Measurements from ENCODE around the gene DHRS11.

Gene DHRS11

GRCh38 chr17:36616061-36617029, 24.7 kb downstream of the DHRS11 start:
- DNase-seq: no peak

- no peak for DNase-seq
Measured at GRCh38 chr17:36617773-36618172, 26.1 kb downstream of the DHRS11 start.

DNA sequence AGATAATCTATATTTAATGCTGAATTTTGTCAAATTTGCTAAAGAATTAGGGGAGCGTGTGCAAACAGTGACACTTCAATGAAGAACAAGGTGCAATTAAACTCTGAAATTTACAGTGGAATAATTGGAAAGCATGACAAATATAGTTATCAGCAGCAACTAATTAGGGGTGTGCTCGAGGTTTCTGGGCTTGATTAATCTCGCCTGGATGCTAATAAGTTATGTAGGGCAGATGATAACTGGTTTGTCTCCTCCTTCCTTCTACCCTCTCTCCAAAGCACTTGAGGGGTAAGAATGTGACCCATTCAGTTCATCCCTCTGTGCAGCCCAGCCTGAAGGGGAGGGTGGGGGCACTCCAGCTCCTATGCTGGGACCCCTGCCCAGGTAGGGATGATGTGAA, 31.6 kb downstream of the DHRS11 start:
- DNase-seq: no peak

DNA sequence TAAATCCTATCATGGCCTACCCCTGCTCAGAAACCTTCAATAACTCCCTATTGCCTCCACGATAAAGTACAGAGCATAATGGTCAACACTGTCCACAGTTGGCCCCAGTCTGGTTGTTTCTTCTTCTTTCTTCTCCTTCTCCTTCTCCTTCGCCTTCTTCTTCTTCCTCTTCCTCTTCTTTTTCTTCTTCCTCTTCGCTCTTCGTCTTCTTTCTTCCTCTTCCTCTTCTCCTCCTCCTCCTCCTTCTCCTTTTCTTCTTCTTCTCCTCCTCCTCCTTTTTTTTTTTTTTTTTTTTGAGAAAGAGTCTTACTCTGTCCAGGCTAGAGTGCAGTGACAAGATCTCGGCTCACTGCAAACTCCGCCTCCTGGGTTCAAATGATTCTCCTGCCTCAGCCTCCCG, 33.5 kb downstream of the DHRS11 start:
- DNase-seq: no peak

- DNase-seq: no peak
Measured at GRCh38 chr17:36627101-36627500, 35.4 kb downstream of the DHRS11 start.

DNA sequence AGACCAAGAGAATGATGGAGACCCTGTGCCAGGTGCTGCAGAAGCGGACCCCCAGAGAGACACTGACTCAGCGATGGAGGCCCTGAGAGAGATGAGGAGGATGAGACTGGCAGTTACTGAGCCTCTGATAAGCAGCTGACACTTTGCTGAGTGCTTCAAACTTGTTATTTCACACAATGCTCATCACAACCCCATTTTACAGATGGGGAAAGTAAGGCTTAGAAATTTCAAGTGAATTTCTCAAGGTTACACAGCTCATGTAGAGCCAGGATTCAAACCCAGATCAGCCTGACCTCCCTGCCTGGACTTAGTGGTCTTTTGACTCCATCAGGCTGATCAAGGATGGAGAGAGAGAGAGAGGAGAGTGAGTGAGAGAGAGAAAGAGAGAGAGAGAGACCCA, 36.9 kb downstream of the DHRS11 start:
- no peak for DNase-seq

- DNase-seq: peak; percentile 17
Measured at GRCh38 chr17:36629252-36629847, 37.7 kb downstream of the DHRS11 start.

DNA sequence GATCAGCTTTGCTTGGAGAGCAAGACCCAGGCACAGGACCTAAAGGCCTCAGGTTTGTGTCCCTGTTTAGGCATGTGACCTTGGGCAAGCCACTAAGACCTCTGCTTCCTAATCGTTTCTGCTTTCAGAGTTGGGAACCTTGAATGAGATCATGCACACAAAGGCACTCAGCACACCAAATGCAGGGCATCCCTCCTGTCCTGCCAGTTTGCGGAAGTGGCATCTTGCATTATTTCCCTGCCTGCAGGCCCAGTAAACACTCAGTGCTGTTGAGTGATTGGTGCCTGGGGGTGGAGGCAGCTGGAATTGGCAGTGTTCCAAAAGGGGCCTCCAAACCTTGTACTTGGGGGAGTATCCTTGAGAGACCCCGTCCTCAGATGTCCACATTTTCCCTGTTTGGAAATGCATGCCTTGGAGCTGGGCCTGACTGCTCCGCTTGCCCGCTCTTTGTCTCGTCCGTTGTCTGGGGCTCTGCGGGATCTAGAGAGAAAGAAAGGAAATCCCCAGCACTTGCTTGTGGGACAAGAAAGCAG, 38.4 kb downstream of the DHRS11 start:
- no peak for DNase-seq

GRCh38 chr17:36631022-36631421, 39.3 kb downstream of the DHRS11 start:
- DNase-seq: no peak

- no peak for DNase-seq
Measured at GRCh38 chr17:36632916-36633771, 41.5 kb downstream of the DHRS11 start.

- no peak for DNase-seq
Measured at GRCh38 chr17:36640346-36640745, 48.7 kb downstream of the DHRS11 start.

DNA sequence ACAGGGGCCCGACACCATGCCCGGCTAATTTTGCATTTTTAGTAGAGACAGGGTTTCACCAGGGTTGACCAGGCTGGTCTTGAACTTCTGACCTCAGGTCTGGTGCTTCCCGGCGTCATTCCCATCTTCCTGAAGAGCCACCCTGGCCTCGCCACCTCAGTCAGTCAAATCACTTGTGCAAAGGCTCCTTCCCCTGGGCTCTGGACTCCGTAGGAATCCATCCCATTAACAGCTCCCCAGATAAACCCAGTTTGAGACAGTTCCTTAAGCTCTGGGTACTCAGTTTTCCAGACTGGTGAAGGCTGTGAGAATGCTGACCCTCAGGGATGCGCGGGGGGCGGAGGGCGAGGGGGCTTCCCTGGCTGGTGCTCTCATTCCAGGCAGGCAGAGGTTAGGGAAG, 49.2 kb downstream of the DHRS11 start:
- no peak for DNase-seq

- DNase-seq: no peak
Measured at GRCh38 chr17:36641331-36641876, 49.7 kb downstream of the DHRS11 start.

- no peak for DNase-seq
Measured at GRCh38 chr17:36641877-36642845, 50.5 kb downstream of the DHRS11 start.

DNA sequence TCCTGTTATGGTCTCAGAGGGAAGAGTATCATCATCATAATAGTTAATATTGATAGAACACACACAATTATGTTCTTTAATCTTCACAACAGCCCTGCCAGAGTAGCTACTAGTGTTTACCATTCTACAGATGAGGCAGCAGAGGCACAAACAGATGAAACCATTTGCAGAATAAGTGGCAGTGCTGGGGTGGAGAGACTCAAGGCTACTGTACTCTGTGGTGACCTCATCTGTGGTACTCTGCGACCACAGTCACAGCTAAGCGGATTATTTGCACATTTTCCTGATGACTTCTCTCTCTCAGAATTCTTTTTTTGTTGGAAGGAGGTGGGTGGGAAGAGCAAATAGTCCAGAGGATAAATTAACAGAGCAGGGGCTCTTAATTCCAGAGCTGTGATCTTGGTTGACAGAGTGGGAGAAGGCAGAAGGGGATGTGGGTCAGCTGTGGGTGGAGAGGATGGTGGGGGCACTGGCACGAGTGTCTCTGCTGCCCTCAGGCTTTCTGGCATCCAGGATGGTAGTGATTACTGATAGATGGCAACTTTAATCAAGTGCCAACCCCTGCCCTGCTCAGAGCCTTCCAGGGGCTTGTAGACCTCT, 51.5 kb downstream of the DHRS11 start:
- DNase-seq: no peak

DNA sequence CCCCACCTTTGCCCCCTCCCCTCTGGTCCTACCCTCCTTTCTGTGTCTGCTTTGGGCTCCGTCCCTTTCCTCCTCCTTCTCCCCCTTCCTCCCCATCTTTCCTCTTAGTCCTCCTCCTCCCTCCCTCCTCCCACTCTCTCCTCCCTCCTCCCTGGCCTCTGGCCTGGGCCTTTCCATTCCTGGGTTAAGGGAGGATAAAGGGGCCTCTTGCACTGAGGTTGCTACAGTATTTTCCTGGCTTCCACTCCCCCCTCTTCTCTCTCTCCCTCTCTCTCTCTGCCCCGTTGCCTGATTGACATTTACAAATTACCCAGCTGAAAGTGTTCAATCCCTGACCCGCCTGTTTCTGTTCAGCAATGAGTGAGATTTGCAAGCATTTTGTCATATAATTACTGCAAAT, 53.7 kb downstream of the DHRS11 start:
- no peak for DNase-seq

DNA sequence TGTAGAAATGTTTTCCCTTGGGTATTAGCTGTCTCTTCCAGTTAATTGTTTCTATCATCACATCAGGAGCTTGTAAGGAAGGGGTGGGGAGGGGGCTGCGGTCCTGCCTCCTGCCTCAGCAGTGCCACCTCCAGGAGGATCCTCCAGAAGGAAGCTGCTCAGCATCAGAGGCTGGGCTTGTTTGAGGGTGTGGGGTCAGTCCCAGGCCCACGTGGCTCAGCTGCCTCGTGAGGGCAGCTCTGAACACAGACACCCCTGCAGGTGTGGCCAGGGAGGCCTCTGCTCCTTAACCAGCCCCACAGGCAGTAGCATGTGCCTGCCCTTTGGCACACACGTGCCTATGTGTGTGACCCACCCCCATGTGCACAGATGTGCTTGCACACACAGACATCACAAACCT, 56.0 kb downstream of the DHRS11 start:
- no peak for DNase-seq

DNA sequence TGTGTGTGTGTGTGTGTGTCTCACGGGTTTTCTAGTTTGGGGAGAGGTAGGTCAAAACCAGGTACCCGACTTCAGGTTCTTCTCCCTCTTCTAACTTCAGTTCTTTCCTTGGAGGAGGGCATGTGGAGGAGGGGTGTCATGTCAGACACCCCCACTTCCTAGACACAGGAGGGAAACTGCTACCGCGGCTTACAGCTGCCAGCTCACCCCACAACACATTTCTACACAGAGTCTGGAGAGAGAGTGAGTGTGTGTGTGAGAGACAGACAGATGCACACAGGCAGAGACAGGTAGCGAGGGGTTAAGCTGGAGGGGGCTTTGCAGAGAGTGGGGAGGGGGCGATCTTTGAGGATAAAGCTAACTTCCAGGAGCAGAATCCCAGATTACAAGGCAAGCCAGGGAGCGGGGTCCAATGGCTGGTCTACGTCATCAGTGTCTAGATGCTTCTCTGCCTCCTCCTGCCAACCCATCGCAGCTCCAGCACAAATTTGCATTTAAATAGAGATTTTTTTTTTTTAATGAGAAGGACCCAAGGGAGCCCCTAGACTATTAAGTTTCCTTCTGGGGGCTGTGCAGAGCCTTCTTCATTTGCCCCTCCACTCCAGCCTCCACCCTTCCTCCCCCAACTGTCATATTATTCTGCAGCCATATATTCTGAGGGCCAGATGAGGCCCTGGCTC, 58.6 kb downstream of the DHRS11 start:
- no peak for DNase-seq
